HPDE6-E6E7 (cell line): Measurements from ENCODE around the gene ZNHIT2.

ENCODE experiments used
- DNase-seq: peaks from one replicate; pipeline ENCODE4 v3.0.0; 2011; ENCODE audit warnings: missing footprints; ENCODE audit errors: extremely low spot score

ZNHIT2 gene

DNA sequence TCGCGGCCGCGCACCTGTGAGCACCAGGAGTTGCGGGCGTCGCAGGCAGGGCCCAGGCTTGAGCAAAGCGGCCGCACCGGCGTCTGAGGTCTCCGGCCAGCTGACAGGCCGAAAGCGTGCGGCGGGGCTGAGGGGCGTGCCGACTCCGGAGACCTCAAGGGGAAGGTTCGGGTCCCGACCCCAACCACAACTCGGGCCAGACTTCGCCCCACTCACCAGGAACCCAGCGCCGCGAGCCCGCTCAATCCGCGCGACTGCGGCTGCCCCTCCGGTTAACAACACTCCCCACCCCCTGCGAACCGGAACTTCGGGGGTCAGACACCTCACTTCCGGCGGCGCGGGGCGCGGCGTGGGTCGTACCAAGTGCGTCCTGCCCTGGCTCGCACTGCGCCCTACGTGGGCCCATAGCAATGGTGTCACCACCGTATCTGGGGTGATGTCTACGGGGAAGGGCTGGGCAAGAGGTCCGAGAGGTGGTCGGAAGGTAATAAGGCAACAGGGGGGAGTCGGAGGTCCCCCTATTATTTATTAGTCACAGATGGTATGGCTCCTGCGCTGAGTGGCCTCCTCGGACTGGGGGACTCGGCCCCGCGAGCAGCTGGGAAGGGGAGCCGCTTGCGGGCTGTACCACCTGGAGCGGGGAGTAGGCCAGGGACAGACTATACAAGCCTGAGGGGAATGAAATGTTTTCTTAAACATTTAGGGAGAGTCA lies 16.9 kb upstream of the ZNHIT2 start, which contains the start of gene SYVN1:
Gene SYVN1 (minus strand): TSS at position 280 of the 712 bp plus-strand sequence. CDS start 918 bp downstream, outside the sequence.
- DNase-seq: peak; percentile 89

GRCh38 chr11:65133724-65134123 lies 16.2 kb upstream of the ZNHIT2 start:
- DNase-seq: no peak

- peak; percentile 72 for DNase-seq
Observed at GRCh38 chr11:65132988-65133700, 15.6 kb upstream of the ZNHIT2 start.

DNA sequence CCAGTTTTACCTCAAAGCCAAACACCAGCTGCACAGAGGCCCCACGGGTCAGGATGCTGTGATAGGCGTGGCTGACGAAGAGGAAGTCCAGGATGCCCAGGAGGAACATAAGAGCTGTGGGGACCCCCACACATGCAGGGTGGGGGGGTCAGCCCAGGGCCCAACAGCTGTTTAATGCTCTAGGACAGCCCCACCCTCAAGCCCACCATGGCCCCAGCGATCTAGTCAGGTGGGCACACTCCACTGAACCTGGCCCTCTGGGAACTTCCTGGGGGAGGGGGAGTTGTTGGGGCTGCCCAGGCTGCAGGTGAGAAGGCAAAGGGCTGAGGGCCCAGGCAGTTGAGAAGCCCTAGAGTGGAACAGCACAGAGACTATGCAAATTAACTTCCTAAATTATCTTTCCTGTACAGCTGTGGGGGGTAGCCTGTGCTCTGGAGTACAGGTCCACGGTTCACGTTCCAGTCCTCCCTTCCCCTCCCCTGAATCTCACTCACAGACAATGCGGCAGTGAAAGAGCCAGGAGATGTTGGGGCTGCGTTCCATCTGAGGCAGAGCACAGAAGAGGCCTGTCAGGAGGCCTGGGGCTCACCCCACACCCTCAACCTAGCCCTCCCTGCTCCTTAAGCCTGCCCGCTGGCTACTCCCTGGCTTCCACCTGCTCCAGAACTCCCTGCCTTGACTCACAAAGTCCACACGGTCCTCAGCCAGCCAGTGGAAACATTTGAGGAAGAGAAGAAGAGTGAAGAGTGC lies 14.9 kb upstream of the ZNHIT2 start:
- DNase-seq: no peak

GRCh38 chr11:65131895-65132237 lies 14.4 kb upstream of the ZNHIT2 start:
- no peak for DNase-seq

GRCh38 chr11:65131417-65131776 lies 13.9 kb upstream of the ZNHIT2 start:
- DNase-seq: no peak

DNA sequence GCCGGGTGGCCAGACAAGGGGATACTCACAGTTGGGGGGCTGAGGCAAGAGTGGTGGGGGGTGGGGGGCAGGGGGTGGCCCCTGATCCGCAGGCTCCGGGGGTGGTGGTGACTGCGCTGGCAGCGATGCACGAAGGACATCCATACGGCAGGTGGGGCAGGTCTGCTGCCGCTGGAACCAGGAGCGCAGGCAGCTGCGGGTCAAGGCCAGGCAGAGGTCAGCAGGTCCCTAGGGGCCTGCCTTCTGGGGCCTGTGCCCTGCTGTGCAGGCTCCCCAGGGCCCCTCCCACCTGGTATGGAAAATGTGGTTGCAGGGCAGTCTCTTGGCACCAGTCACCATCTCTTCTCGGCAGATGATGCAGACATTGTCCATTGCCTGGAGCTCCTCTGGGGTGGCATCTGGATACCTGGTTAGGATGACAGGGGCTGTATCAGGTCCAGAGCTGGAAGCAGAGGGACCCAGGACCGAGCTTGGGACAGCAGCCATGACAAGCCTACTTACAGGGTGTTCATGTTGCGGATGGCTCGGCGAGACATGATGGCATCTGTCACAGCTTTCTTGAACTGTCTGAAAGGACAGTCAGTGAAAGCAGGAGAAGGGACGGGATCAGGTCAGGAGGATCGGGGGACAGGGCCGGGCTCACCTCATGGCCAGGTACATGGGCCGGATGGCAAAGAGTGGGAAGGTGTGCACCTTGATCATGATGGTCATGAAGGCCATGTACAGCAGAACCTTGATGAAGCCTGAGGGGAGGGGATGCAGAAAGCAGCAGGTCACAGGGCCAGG lies 13.3 kb upstream of the ZNHIT2 start:
- no peak for DNase-seq

DNA sequence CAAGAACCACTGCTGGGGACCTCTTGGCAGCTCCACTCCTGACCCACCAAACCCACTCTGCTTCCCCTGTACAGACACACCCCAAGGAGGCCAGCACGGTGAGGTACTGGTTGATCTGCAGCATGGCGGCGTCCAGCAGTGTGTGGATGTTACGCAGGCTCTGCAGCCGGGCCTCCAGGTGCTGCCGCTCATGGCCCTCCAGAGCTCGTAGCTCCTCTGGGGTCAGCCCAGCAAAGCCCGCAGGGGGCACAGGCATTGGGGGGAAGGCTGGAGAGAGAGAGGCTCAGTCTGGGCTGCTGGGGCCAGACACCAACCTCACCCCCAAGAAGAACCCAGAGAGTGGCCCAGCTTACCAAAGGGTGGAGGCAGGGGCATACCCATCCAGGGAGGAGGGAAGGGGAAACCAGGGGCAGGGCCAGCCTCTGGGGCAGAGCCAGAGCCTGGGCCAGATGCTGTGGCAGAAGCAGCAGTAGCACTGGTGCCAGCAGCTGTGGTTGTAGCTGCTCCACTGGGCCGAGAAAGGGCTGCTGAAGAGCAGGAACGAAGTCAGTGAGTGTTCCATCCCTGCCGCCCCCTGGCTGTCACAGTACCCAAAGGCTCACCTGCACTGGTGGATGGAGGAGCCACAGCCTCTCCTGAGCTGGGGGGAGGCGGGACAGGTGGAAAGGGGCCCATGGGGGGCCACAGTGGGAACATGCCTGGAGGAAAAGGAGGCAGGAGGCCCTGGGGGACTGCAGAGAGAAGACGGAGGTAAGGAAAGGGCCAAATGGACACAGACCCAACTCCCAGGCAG lies 12.3 kb upstream of the ZNHIT2 start:
- no peak for DNase-seq

GRCh38 chr11:65128182-65129145 lies 11.0 kb upstream of the ZNHIT2 start:
- no peak for DNase-seq

DNA sequence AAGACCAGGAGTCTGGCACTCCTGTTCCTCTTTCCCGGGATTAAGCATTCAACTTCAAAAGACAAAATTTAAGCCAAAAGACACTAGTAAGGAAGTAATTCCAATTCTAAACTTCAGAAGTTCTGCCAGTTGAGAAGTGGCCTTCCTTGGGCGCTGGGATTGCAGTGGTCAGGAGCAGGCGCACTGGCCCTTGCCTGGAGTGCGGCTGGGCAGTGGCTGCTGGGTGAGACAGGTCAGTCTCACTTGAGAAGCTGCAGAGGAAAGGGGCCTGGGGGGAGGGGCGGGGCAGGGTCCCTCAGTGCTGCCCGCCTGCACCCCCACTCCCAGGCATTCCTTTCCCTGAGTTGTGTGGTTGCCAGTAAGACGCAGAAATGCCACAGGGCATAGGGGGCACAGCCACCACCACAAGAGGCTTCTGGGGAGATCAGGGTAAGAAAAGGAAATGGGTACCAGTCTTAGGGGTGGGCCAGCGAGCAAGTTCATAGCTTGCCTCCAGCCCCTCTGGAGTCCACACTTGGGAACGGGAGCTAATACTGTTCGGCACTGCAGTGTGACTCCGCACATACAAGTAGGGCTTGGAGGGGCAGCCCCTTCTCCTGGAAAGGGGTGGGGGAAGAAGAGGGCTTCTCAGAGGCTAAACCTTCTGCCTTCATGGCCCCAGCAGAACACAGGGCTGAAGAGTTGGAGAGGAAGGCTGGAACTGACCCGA lies 10.1 kb upstream of the ZNHIT2 start:
- DNase-seq: no peak

DNA sequence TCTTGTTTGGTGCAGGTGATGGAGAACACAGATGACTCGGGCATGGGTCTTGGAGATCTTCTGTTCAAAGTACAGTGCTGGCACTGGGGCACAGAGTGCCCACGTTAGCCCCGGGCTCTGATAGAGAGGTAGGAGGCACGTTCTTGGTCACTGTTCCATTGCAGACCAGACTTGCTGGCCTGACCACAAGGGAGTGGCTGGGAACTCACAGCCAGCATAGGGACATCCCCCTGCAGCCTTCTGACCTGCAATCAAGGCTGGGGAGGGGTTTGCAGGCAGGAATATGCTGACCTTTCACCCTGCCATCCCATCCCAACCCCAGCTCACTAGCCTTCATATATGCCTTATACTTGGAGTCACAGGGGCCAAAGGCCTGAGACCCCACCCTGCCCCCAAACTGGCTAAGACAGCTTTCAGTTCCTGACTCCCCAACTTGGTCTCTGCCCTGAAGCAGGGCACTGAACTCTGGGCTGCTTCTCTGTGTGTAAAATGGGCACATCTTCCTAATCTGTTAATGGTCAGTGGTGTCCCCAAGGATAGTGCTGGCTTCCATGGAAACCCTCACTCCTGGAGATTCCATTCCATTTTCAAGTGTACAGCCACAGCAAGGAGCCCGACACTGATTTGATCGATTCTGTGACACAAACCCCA lies 9.2 kb upstream of the ZNHIT2 start:
- no peak for DNase-seq

GRCh38 chr11:65125197-65126056 lies 7.9 kb upstream of the ZNHIT2 start:
- DNase-seq: no peak

DNA sequence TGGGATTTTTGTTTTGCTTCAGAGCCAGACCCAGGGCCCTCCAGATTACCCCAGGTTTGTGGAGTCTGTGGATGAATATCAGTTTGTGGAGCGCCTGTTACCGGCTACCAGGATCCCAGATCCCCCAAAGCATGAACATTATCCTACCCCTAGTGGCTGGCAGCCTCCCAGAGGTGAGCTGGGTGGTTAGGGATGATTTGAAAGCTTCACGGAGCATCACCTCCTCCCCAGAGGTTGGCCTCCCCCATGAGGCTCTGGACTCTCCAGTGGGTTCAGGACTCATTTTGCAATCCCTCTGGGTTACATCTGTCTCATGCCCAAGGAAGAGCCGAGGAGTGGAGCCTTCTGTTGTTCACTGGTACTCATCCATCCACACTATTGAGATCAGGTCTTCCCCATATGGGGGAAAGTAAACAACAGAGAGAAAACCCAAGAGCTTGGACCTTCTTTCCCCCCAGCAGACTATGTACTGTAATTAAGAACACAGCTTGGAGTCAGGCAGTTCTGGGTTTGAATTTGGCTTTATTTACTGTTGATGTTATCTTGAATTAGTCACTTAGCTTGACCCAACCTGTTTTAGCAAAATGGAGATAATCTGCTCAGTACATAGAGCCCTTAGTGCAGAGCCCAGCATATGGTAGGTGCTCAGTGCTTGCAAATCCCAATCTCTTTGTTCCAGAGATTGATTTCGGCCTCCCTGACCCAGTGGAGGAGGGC lies 7.1 kb upstream of the ZNHIT2 start:
- no peak for DNase-seq

- DNase-seq: peak; percentile 94
Observed at GRCh38 chr11:65121865-65122696, 4.6 kb upstream of the ZNHIT2 start, which contains the start of the genes FAU and MRPL49. Gene FAU (minus strand): TSS chr11:65122134. CDS start chr11:65121813, 321 bp downstream. Gene MRPL49 (plus strand): TSS chr11:65122321. CDS start chr11:65122347, 26 bp downstream.

GRCh38 chr11:65121447-65121864 lies 4.0 kb upstream of the ZNHIT2 start:
- DNase-seq: no peak

GRCh38 chr11:65120831-65121230 lies 3.3 kb upstream of the ZNHIT2 start:
- no peak for DNase-seq
